ENCODE data around the gene VSTM5. TPM values are rescaled to one million over a fixed set of nuclear protein-coding genes. Genes with fewer than 3 reads are reported as not detected.

VSTM5 gene
- total and polyA plus RNA-seq, 2 of the 8 experiments (the other 6 are each of a cell fraction or from before 2014, with no cell fraction given) = 0.22 to 0.70 TPM

DNA sequence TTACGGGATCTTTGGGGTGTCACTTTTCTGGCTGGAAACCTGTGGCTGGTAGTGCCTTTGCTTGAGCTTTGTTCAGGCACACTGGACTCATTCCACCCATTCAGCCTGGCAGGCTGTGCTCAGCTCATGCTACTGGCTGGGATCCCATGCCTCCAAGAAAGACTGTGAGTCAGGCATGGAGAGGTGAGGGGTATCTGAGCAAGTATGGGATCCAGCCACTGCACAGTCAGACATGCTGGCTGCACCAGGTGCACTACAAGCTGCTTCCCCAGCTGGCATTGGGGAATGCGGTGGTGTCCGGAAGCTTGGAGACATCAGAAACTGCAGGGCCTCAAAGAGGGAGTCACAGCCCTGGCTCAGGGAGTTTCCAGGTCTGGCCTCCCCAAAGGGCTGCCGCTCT is 78.3 kb downstream of the VSTM5 start (continued):
- TF ChIP-seq, protein P1, sequence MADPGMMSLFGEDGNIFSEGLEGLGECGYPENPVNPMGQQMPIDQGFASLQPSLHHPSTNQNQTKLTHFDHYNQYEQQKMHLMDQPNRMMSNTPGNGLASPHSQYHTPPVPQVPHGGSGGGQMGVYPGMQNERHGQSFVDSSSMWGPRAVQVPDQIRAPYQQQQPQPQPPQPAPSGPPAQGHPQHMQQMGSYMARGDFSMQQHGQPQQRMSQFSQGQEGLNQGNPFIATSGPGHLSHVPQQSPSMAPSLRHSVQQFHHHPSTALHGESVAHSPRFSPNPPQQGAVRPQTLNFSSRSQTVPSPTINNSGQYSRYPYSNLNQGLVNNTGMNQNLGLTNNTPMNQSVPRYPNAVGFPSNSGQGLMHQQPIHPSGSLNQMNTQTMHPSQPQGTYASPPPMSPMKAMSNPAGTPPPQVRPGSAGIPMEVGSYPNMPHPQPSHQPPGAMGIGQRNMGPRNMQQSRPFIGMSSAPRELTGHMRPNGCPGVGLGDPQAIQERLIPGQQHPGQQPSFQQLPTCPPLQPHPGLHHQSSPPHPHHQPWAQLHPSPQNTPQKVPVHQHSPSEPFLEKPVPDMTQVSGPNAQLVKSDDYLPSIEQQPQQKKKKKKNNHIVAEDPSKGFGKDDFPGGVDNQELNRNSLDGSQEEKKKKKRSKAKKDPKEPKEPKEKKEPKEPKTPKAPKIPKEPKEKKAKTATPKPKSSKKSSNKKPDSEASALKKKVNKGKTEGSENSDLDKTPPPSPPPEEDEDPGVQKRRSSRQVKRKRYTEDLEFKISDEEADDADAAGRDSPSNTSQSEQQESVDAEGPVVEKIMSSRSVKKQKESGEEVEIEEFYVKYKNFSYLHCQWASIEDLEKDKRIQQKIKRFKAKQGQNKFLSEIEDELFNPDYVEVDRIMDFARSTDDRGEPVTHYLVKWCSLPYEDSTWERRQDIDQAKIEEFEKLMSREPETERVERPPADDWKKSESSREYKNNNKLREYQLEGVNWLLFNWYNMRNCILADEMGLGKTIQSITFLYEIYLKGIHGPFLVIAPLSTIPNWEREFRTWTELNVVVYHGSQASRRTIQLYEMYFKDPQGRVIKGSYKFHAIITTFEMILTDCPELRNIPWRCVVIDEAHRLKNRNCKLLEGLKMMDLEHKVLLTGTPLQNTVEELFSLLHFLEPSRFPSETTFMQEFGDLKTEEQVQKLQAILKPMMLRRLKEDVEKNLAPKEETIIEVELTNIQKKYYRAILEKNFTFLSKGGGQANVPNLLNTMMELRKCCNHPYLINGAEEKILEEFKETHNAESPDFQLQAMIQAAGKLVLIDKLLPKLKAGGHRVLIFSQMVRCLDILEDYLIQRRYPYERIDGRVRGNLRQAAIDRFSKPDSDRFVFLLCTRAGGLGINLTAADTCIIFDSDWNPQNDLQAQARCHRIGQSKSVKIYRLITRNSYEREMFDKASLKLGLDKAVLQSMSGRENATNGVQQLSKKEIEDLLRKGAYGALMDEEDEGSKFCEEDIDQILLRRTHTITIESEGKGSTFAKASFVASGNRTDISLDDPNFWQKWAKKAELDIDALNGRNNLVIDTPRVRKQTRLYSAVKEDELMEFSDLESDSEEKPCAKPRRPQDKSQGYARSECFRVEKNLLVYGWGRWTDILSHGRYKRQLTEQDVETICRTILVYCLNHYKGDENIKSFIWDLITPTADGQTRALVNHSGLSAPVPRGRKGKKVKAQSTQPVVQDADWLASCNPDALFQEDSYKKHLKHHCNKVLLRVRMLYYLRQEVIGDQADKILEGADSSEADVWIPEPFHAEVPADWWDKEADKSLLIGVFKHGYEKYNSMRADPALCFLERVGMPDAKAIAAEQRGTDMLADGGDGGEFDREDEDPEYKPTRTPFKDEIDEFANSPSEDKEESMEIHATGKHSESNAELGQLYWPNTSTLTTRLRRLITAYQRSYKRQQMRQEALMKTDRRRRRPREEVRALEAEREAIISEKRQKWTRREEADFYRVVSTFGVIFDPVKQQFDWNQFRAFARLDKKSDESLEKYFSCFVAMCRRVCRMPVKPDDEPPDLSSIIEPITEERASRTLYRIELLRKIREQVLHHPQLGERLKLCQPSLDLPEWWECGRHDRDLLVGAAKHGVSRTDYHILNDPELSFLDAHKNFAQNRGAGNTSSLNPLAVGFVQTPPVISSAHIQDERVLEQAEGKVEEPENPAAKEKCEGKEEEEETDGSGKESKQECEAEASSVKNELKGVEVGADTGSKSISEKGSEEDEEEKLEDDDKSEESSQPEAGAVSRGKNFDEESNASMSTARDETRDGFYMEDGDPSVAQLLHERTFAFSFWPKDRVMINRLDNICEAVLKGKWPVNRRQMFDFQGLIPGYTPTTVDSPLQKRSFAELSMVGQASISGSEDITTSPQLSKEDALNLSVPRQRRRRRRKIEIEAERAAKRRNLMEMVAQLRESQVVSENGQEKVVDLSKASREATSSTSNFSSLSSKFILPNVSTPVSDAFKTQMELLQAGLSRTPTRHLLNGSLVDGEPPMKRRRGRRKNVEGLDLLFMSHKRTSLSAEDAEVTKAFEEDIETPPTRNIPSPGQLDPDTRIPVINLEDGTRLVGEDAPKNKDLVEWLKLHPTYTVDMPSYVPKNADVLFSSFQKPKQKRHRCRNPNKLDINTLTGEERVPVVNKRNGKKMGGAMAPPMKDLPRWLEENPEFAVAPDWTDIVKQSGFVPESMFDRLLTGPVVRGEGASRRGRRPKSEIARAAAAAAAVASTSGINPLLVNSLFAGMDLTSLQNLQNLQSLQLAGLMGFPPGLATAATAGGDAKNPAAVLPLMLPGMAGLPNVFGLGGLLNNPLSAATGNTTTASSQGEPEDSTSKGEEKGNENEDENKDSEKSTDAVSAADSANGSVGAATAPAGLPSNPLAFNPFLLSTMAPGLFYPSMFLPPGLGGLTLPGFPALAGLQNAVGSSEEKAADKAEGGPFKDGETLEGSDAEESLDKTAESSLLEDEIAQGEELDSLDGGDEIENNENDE (IDR thresholded peaks at IDR 0.05; ENCODE audit: insufficient replicate concordance, low read length) = no peak
- no peak for TF ChIP-seq SP2 (IDR thresholded peaks at IDR 0.05; ENCODE audit: low read length)
- no peak for TF ChIP-seq RNF2 (IDR thresholded peaks at IDR 0.05; ENCODE audit: borderline replicate concordance, low read depth, low read length, missing control alignments, poor library complexity, severe bottlenecking)
- no peak for TF ChIP-seq SIX5 (IDR thresholded peaks at IDR 0.05; ENCODE audit: low read depth, low read length)
- TF ChIP-seq SIN3A (conservative IDR thresholded peaks at IDR 0.05 in 1 of 2, IDR thresholded peaks at IDR 0.05 in 1 of 2; ENCODE audit: low read depth in 1 of 2, low read length in 2 of 2) = no peak
